Activated CD4-positive, alpha-beta T cell treated with anti-CD3 and anti-CD28 coated beads, Interleukin-2, amount 50 U/mL, for 4 hours (primary cell): ENCODE results near the gene PLD5.

Source experiments
- DNase-seq, 2 experiments: peaks; one replicate each; pipeline ENCODE4 v3.0.0-alpha.2; 2020

PLD5 gene

DNA sequence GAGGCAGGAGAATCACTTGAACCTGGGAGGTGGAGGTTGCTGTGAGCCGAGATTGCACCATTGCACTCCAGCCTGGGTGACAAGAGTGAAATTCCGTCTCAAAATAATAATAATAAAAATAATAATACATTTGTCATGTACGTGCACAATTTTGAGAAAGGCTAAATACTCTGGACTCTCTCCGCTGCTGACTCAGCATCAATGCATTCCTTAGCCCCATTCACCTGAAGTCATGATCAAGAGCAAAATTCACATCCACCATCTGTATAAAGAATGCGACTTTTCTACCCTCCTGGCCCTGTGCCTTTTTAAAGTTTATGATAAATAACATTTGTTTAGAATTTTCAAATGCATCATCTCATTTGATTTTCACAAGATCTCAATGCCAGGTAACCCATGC is 490.1 kb downstream of the PLD5 start:
- no peak for DNase-seq

DNA sequence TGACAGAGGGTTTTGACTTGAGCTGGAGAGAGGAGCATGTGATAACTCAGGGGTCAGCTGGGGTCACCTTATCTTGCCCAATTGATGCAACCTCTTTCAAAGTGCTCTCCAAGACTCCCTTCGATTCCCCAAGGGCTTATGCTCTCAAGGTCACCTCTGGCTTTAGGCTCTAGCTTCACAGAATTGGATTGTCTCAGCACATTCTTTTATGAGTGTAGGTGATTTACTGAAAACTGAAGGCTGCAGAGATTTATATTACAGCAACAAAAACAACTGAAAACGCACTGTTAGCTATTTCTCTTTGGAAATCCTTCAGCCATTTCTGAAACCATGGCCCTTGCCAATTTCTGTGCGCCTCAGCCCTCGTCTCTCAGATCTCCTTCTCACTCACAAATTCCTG is 491.1 kb downstream of the PLD5 start:
- no peak for DNase-seq
